ENCODE measurements around the gene BCL7A.
A peak's percentile ranks its signal among the peaks of the same experiment; 100 is the strongest.
"Not testable (repeated sequence)": the region's sequence is repeated elsewhere in the genome, so short reads cannot be mapped to it uniquely, and the experiment has no call there.

Gene BCL7A

DNA sequence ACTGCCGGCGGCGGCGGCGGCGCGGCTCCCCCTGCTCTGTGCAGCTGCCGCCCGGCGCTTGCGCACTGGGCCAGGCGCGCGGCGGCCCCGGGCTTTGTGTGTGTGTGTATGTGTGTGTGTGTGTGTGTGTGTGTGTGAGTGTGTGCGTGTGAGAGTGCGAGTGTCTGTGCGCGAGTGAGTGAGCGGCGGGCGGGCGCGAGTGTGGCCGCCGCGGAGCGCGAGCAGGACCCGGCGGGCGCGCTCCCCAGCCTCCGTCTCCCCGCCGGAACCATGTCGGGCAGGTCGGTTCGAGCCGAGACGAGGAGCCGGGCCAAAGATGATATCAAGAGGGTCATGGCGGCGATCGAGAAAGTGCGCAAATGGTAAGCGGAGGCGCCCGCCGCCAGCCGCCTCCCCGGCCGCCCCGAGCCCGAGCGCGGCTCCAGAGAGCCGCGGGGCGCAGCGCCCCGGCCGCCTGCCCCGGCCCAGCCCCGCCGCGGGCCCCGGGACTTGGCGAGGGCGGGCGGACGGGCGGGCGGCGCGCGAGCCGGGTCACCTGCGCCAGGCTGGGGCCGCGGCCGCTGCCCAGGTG is at the start of gene BCL7A:
Gene BCL7A (plus strand): TSS at position 63 of the 571 bp plus-strand sequence. CDS start 208 bp downstream, at position 271.
- peak; percentile 92 for DNase-seq (ENCODE audit: low spot score)

DNA sequence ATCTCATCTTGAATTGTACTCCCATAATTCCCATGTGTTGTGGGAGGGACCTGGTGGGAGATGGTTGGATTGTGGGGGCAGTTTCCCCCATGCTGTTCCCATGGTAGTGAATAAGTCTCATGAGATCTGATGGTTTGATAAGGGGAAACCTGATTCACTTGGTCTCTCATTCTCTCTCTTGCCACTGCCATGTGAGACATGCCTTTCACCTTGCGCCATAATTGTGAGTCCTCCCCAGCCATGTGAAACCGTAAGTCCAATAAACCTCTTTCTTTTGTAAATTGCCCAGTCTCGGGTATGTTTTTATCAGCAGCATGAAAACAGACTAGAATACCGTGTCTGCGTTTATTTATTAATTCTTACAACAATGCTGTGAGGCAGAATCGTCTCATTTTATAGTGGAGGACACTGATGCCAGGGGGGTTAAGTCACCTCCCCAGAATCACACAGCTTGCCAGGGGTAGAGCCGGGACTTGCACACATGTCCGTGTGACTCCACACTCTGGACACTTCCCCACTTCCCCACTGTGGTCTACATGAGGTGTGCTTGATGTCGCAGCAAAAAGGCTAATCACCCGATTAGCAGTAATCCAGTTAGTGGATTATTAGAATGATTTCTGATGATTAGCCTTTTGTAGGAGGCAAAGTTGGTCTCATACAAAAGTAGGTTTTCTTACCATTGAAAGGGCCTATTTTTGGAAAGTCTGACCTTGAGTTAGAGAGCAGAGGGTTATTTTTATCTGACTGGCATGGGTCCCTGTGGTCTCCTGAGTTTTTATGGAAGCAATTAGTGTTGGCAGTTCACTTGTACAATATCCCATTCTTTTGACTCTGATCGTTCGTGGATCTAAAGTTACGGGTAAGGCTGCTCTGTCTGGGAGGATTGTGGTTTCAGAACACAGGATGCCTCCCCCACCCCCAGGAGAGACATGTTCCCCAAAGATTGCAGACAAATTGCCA is 47.4 kb upstream of the BCL7A start:
- no peak for DNase-seq (ENCODE audit: low spot score)

DNA sequence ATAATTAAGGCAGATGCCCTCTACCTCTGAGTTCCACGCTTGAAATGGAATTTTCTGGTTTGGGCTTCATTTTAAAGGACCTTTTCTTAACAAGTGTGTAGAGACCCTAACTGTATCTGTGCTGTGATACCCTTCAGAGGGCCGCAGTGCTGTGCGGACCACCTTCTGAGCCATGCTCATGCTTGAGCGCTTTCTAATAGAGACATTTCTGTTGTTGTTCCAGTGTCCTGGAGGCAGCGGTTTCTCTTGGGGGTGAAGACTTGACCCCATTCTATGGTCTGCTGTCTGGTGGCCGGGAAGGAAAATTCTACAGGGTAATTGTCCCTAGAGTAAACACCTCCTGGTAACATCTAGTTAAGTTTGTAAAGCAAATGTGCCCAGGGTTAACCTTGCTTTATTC is 46.7 kb upstream of the BCL7A start:
- DNase-seq (ENCODE audit: low spot score) = no peak

DNA sequence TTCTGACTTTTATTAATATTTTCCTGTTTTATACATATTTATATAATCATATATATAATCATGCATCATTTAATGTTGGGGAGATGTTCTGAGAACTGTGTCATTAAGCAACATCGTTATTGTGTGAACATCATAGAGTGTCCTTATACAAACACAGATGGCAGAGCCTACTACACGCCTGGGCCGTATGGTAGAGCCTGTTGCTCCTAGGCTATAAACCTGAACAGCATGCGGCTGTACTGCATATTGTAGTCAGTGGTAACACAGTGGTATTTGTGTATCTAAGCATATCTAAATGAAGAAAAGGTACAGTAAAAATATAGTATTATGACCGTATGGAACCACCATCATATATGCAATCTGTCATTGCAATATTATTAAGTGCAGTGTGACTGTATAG is 44.7 kb upstream of the BCL7A start:
- no peak for DNase-seq (ENCODE audit: low spot score)

DNA sequence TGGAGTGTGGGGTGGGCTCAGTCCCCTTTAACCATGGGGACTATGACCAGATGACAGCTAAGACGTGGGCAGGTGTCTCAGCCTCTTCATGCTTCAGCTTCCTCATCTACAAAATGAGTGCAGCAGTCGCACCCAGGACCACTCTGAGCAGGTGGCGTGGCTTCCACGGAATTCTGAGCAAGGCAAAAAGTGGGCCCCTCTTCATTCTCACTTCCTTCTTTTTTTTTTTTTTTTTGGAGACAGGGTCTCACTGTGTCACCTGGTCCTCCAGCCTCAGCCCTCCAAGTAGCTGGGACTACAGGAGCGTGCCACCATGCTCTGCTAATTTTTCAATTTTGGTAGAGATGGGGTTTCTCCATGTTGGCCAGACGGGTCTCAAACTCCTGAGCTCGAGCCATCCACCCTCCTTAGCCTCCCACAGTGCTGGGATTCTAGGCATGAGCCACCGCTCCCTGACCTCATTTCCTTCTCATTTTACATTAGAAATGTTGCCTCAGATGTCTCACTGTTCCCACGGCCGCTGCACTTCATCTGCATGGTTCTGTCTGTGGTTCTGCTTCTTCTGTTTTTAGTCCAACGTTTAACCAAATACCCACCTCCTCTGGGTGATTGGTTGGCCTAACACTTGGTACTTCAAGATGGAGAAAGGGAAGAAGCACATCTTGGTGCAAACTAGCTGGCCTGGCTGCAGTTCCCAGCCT is 41.3 kb upstream of the BCL7A start:
- no peak for DNase-seq (ENCODE audit: low spot score)

DNA sequence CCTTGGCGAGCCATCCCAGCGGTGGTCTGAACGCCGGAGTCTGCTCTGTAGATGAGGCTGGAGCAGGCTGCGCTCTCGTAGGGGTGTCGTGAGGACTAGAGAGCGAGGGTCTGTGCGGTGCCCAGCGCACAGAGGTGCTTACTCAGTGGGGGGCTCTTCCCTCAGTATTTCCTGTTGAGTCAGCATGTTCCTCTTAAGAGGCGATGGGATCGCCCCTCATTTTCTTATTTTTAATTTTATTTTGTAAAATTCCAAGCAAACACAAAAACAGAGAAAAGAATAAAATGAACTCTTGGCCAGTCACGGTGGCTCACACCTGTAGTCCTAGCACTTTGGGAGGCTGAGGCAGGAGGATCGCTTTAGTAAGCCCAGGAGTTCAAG is 40.8 kb upstream of the BCL7A start:
- DNase-seq (ENCODE audit: low spot score) = no peak

DNA sequence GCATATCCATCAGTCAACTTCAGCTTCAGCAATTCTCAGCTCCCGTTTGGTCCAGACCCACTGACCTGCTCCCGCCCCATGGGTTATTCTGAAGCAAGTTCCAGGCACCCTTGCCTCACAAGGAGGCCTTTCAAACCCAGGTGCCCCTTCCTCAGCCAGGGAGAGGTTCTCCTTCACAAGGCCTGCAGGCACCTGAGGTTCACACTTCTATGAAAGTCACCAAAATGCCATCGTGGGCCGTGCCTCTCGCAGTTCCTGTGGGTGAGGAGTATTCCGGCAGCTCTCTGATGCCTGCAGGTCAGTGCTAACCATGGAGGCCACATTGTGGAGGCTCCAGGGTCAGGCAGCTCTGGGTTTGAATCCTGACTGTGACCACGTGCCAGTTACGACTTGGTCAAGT is 40.2 kb upstream of the BCL7A start:
- DNase-seq (ENCODE audit: low spot score) = no peak

DNA sequence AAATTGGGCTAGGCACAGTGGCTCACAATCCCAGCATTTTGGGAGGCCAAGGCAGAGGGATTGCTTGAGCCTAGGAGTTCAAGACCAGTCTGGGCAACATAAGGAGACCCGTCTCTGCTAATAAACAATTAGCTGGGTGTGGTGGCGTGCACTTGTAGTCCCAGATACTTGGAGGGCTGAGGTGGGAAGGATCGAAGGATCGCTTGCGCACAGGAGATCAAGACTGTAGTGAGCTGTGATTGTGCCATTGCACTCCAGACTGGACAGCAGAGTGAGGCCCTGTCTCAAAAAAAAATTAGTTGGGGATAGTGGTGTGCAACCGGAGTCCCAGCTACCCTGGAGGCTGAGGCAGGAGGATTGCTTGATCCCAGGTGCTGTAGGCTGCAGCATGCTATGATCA is 38.7 kb upstream of the BCL7A start:
- DNase-seq (ENCODE audit: low spot score) = no peak

DNA sequence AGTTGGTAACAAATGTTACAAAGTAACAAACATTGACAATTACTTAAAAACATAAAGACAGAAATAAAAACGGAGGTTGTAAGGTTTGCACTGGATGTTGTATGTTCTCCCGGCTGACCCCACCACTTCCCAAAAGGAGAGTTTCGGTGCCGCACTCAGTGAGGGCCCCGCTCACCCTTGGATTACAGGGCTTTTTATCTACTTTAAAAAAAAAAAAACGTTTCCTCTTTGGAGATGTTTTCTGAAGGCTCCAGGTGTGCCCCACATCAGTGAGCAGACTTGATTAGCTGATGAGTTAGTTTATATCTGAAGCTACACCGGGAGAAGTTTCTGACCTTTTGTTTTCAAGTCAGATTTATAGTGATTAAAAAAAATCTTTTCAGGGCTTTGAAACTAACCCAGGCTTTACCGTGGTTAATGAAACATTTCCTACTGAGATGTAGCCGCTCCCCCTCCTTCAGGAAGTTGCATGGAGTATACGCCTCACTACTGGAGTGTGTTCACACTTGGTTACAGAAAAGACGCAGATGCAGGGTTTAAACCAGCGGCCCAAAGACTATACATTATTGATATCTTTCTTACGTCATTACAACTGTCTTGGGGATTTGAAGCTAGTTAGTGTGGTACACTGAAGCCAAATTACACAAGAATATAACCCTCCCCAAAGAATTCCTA is 38.0 kb upstream of the BCL7A start:
- DNase-seq (ENCODE audit: low spot score) = no peak

DNA sequence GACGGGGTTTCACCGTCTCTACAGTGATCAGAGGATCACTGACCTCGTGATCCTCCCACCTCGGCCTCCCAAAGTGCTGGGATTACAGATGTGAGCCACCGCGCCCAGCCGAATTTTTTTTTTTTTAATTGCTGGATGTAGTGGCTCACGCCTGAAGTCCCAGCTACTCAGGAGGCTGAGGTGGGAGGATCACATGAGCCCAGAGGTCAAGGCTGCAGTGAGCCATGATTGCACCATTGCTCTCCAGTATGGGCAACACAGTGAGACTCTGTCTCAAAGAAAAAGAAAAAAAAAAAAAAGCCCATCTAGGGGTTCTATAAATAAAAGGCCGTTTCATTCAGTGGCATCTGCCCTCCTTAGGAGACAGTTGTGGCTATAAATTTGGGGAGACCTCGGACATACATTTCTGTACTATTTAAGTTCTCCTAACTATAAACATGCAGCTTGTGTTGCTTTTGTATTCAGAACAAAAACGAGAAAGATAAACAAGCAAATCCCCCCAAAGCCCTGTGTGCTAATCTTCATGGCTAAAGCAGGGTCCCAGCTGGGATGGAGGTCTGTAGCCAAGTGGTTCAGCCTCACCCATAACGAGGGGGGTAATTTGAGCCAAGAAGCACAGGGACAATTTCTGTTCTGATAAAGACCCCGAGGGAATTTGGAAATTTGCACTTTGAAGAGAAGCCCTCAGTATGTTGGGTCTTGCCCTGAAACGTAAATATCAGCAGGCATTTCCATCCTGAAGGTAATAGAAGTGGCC is 35.0 kb upstream of the BCL7A start:
- DNase-seq (ENCODE audit: low spot score) = no peak

DNA sequence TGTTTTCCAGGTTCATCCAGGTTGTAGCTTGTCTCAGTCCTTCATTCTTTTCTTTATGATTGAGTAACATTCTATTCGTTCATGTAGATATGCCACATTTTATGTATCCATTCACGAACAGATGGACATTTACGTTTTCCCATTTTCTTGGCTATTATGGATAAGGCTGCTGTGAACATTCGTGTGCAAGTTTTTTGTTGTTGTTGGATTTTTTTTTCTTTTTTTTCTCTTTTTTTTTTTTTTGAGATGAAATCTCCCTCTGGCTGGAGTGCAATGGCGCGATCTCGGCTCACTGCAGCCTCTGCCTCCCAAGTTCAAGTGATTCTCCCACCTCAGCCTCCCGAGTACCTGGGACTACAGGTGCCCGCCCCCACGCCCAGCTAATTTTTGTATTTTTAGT is 33.2 kb upstream of the BCL7A start:
- not testable (repeated sequence) for DNase-seq (ENCODE audit: low spot score)

DNA sequence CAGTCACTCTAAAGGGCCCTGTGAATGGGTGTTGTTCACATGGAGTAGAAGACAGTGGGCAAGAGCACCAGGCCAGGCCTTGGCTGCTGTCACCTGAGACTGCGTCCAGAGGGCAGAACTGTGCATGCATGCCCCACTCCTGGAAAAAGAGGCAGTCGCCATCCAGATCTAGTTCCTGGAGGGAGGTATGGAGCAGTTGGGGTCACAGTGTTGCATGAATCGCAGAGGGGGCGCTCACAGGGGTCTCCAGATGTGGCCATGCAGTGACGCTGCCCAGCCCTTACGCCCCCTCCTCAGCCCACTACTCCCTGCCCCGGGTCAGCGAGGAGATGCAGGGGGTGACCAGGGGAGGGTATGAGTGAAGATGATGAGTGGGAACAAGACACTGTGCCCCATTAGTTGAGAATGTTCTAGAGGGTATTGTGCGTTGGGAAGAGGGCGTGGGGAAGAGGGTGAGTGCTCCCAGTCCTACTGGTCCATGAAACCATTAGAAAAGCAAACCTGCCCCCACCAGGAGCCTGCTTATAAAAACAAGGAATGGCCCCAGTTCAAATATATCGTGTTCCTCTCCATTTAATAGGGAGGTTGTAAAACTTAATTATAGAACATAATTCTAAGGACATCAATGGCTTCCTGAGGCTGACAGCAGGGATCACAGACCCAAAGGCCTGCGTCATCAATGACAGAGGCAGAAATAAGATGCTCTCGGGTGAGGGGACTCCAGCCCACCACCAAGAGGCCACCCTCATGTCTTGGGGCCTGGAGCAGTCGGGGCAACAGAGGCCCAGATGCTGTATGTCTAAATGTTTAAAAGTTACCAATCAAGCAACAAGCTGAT is 32.2 kb upstream of the BCL7A start:
- DNase-seq (ENCODE audit: low spot score) = no peak

DNA sequence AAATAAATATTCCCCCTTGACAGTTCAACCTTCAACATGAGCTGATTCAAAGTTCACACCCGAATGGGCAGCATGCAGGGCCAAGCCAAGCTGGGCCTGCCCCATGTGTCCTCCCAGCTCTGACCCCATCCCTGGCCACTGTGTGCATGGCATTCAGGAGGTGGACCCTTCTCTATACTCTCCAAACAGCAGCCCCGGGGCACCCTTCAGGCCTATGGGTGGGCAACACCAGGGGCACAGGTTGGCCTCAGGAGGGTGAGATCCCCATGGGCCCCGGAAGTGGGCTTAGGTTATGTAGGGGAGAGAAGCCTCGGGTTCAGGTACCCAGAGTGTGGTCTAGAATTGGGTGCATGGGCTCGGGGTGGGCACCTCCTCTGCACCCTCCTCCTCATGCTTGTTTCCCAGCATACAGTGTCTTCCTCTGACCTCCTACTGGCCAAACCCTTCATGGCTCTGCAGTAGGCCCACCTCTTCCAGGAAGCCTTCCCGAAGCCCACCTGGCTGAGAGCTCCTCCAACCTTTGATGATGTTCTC is 31.5 kb upstream of the BCL7A start:
- DNase-seq (ENCODE audit: low spot score) = no peak

DNA sequence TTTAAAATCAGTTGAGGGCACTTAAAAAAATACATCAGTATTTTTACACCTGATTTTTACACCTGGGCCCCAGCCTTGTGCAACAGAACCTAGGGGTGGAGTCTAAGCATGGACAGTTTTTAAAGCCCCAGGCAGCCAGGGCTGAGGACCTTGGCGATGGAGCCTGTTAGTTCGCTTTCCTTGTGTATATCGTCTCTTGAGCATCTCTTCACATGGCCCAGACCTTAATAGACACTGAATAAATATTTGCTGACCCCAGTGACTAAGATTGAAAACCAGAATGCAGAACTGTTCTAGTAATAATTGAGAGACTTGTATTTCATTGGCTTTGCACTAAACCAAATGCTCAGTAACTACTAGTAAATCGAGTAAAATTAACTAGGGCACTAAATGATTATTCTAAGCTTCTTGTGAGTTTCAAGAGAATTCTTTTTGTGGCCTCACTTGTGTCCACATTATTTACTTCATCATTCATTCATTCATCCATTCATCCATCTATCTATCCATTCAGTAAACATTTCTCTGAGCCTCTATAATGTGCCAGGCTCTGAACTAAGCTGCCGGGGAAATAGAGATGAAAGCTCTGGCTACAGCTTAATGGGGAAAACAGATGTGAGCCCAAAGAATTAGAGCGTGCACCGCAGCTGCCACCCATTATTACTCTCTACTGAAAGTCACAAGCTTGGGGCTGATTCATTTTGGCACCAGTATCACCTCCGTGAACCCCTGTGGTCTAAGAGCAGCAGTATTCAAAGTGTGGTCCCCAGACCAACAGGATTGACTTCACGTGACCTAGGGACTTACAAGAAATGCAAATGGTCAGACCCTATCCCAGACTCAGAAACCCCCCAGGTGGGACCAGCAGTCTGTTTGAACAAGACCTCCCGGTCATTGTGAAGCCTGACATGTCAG is 30.7 kb upstream of the BCL7A start:
- no peak for DNase-seq (ENCODE audit: low spot score)

DNA sequence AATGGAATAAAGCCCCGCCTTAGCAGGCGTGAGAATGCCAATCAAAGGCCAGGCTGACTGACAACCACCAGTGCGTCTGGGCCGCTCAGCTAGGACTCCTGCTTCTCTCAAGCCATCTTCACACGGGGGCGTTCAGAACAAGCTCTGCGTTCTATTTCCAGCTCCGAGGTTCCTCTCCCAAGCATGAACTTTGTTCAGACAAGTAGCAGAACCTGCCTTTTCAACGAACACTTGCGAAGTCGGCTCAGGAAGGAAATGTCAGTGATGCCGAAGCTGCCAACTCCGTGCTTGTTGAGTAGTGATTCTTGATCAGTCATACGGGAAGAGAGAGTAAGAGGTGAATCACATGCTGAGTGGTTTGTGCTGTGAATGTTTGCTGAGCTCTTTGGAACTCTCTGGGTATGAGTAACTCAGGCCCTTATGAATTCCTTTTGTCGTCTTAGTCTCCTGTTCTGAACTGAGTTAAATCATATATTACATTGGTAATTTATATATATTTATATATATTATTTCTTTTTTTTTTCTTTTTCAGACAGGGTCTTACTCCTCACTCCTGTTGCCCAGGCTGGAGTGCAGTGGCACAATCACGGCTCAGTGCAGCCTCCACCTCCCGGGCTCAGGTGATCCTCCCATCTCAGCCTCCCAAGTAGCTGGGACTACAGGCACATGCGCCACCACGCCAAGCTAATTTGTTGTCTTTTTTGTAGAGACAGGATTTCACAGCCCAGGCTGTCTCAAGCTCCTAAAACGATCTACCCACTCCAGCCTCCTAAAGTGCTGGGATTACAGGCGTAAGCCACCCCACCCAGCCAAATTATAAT is 29.4 kb upstream of the BCL7A start:
- no peak for DNase-seq (ENCODE audit: low spot score)

DNA sequence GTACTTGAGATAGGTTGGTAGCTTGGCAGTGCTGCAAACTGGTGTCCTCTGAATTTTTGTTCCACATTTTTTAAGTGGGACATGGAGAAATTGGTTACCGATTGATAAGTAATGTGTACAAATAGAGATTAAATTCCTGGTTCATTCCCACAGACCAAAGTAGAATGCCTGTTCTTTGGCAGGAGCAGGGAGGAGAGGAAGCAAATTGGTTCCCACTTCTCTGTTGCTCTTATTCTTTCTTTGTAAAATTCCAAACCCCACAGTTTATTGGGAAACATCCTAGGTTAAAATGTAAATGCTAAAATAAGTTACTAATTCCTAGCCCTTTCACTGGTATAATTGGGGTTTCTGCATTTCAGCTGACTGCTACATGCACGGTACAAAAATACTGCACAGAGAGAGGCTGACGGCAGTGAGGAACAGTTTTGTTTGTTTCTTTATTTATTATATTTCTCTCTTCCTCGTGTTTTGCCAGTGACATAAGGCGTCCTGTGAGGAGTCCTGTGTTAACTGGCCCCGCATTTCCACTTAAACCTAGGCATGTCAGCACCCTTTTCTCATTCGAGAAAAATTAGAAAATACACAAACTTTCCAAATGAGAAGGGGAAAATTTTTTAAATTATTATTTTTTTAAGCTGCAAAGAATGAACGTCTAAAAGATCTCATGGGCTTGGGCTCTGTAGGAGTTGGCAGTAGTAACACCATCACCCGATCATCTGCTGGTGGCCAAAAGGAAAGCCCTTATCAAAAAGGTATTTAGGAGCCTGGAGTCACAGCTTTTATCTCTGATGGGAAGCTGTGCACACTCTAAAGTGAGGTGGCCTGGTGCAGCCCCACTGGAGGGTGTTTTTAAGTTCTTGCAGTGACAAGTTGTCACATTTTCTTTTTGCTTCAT is 25.4 kb upstream of the BCL7A start:
- DNase-seq (ENCODE audit: low spot score) = no peak

DNA sequence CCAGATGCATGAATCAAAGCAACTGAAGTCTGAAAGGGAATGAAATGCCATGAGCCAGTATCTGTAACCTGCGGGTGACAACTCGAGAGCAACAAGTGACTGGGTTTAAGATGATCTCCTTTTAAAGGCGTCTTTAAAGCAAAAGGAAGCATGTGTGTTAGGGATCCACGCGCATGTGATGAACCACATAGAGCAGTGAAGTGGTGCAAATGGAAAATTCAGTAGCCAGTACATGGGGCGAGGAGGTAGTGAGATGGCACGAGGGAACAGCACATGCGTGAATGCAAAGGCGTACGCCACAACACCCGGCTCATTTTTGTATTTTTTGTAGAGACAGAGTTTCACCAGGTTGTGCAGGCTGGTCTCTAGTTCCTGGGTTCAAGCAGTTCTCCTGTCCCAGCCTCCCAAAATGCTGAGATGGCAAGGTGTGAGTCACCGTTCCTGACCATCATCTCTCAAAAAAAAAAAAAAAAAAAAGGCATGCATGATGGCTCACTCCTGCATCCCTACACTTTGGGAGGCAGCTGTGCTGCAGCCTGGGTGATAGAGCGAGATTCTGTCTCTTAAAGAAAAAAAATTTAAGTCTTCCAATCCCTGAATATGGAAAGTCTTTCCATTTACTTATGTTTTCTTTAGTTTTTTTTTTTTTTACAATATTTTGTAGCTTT is 24.6 kb upstream of the BCL7A start:
- no peak for DNase-seq (ENCODE audit: low spot score)

Data from left forelimb (tissue), 1 donor.